PFSK-1 (cell line): ENCODE data around the gene CCNDBP1.

Experiments
- FOXP2 ChIP-seq: optimal IDR thresholded peaks from 2 replicates; pipeline ENCODE3; 2011; ENCODE audit warnings: borderline replicate concordance, control low read depth, inconsistent platforms; ENCODE audit not compliant: insufficient read depth; ENCODE audit errors: extremely low read length, extremely low read depth
- POLR2AphosphoS5 ChIP-seq: IDR thresholded peaks from 2 replicates; pipeline ENCODE4 v1.6.1; 2012; ENCODE audit warnings: low read depth, mild to moderate bottlenecking, control low read depth, low read length, moderate library complexity
- REST ChIP-seq, 2 experiments: IDR thresholded peaks; 2 replicates each; pipeline versions ENCODE4 v1.6.1 to v1.8.0; 2011 to 2012; ENCODE audit warnings: low read depth in 2 of 2, low read length in 2 of 2, control low read depth in 1 of 2, inconsistent platforms in 1 of 2, mild to moderate bottlenecking in 1 of 2, moderate library complexity in 1 of 2; ENCODE audit not compliant: insufficient read depth in 1 of 2
- SIN3A ChIP-seq: IDR thresholded peaks from 2 replicates; pipeline ENCODE4 v1.6.1; 2012; ENCODE audit warnings: mild to moderate bottlenecking, low read length, moderate library complexity, borderline replicate concordance; ENCODE audit not compliant: insufficient read depth
- TAF1 ChIP-seq: IDR thresholded peaks from 2 replicates; pipeline ENCODE4 v1.6.1; 2012; ENCODE audit warnings: low read length, control low read depth, borderline replicate concordance; ENCODE audit not compliant: insufficient read depth

CCNDBP1 gene

DNA sequence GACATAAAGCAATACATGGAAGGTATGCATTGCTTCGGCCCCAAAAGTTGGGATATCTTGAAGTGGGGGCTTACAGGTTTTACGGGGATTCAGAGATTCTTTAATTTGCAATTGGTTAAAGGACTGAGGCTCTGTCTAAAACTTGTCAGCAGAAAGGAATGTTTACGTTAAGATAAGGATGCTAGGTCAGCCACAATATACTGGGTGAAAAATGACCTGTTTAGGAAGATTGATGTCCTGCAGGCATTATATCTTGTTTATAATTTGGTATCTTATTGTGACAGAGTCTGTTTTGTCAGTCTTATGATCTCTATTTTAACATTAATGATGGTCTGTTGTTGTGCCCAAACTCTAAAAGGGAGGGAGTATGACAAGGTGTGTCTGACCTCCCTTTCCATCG, 15.3 kb upstream of the CCNDBP1 start:
- no peak for TF ChIP-seq FOXP2
- no peak for TF ChIP-seq SIN3A
- no peak for TF ChIP-seq TAF1
- TF ChIP-seq REST (IDR thresholded peaks at IDR 0.05; ENCODE audit: insufficient read depth in 1 of 2, low read depth in 2 of 2, low read length in 2 of 2), result no peak

DNA sequence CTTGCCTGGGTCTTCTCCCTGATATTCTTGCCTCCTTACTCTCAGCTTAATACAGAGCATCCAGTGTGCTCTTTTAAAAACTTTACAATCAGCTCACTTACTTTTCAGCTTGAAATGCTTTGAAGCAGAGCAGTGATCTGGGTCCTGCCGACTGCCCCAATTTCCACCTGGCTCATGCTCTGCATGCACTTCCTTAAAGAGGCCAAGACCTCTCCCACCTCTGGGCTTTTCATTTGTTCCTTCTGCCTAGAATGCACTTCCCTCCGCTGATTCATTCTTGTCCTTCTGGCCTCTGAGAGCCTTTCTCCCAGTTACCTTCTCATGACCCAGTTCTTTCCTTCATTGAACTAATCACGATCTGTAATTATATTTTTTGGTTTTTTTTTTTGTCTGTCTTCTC, 1.9 kb upstream of the CCNDBP1 start:
- no peak for TF ChIP-seq SIN3A

- no peak for TF ChIP-seq SIN3A
Observed at GRCh38 chr15:43184407-43185124, 637 bp upstream of the CCNDBP1 start.

GRCh38 chr15:43186003-43186353, 775 bp downstream of the CCNDBP1 start:
- no peak for TF ChIP-seq SIN3A
- TF ChIP-seq TAF1, result no peak
- TF ChIP-seq FOXP2, result no peak
- TF ChIP-seq REST (IDR thresholded peaks at IDR 0.05; ENCODE audit: insufficient read depth in 1 of 2, low read depth in 2 of 2, low read length in 2 of 2), result no peak
- TF ChIP-seq POLR2AphosphoS5, result no peak

DNA sequence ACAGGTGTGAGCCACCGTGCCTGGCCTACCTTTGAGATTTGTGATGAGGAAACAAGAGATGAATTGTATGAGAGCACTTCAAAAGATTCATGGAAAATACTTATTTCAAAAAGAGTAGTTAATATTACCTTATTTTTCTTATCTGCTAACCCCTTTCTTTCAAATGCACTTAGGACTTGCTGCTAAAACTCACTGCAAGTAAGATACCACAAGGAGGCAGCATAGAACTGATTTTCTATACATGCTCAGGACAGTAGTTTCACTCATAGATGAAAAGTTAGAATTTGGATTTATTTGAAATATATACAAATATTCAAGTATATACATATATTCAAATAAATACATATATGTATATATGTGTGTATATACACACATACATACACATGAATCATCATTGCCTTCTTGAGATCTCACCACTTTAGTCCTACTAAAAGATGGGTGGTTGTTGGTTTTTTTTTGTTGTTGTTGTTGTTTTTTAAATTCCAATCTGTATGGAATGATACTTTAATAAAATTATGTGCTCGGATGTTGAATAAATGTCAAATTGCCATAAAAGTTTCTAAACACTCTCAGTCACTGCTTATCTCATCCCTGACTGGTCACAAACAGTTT, 2.4 kb downstream of the CCNDBP1 start:
- TF ChIP-seq TAF1, result no peak
- TF ChIP-seq REST (IDR thresholded peaks at IDR 0.05; ENCODE audit: insufficient read depth in 1 of 2, low read depth in 2 of 2, low read length in 2 of 2), result no peak
- no peak for TF ChIP-seq POLR2AphosphoS5
- TF ChIP-seq FOXP2, result no peak
- no peak for TF ChIP-seq SIN3A

DNA sequence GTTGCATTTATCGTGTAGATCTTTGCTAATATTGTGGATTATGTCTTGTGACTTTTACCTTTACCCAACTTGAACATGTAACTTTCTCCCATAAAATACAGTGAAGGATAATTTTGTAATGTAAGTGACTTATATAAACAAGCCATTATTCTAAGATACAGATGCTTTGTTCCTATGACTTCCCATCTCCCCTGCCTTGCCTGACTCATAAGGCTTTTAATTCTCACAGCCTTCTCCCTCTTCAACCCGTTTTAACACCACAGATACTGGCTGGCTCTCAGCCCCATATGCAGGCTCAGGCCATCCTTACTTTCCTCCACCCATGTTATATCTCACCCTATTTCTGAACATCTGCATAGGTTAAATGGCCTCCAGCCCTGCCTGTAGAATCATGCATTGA, 4.1 kb downstream of the CCNDBP1 start:
- no peak for TF ChIP-seq TAF1
- no peak for TF ChIP-seq POLR2AphosphoS5
- TF ChIP-seq SIN3A, result no peak
- TF ChIP-seq FOXP2, result no peak
- no peak for TF ChIP-seq REST (IDR thresholded peaks at IDR 0.05; ENCODE audit: insufficient read depth in 1 of 2, low read depth in 2 of 2, low read length in 2 of 2)
